ENCODE measurements around the gene CHCHD6. TPM values are rescaled to one million over a fixed set of nuclear protein-coding genes. Genes with fewer than 3 reads are reported as not detected.

Gene CHCHD6
- total and polyA plus RNA-seq, 2 donors from 2014 or later: 10.7 to 35.2 TPM

DNA sequence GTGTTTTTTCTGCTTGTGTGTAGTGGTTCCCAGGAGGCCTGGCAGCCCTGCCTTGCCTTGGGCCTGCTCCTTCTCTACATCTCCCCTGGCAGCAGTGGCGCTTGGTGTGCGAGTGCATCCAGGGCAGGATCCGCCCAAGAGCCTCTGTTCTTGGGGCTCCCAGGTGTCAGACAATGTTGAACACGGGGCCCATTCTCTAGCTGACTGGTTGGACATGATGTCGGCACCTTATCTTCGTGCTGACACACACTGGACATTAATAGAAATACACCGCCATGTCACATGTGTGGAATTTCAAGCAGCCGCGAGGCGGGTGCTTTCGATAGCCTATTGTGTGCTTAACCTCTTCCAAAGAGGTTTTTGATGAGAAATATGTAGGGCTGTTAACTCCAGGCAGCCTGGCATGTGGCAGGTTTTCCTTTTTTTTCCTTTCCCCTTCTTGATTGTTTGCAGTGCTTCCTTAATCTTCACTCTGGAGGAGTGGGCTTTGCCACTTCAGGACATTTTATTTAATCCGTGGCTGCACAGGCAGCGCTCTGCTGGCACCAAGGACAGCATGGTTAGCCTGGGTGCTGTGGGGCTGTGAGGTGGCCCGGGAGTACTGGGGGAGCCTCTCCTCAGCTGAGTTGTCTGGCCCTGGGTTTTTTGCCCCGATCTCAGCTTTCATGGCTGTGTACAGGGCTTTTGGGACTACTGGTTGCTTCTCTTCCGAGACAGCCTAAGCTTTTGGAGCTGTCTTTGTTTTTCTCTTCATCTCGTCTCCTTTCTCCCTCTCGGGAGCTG lies 42.5 kb downstream of the CHCHD6 start:
- H3K36me3 ChIP-seq (ENCODE audit: control insufficient read depth in 2 of 3, insufficient read depth in 3 of 3, low read length in 3 of 3): no peaks in the 10 kb centered on the region
- H3K9me3 ChIP-seq (ENCODE audit: control insufficient read depth in 2 of 3, insufficient read depth in 1 of 3, low read length in 3 of 3): no peaks in the 10 kb centered on the region
- intact Hi-C loops (cut with DNase I): no loop called here

DNA sequence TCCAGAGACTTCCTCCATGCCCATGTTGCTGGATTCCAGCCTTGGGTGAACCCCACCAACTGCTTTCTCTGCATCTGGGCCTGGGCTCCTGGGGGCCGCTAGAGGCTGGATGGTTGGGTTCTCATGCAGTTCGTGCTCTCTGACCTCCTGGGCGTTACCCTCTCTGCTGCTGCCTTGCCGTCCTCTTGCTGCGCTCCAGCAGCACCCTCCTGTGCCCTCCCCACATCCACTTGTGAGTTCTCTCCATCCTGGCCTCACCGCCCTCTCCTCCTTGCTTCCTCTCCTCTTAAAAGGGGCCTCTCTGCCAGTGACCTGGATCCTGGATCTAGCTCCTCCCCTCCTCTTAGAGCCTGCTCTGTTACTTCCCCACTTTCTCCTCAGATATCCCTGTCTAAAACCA lies 43.7 kb downstream of the CHCHD6 start:
- no peak overlapping the region for H3K27ac ChIP-seq (ENCODE audit: low read depth in 2 of 2, low read length in 2 of 2)
- DNase-seq (no peak), FAIRE-seq (no peak)
- intact Hi-C loops (cut with DNase I): no loop called here
- peaks cover 0 to 7% (median 4%) of the 10 kb centered on the region in 3 donors for H3K4me1 ChIP-seq (ENCODE audit: control insufficient read depth in 2 of 3, insufficient read depth in 2 of 3, low read depth in 1 of 3, low read length in 3 of 3)
- H3K27me3 ChIP-seq (ENCODE audit: control insufficient read depth, insufficient read depth, low read length): no peaks in the 10 kb centered on the region
- no peaks in the 10 kb centered on the region for H3K9me3 ChIP-seq (ENCODE audit: control insufficient read depth in 2 of 3, insufficient read depth in 1 of 3, low read length in 3 of 3)
- no peak overlapping the region for H3K9ac ChIP-seq (ENCODE audit: low read length in 3 of 3)
- no peaks in the 10 kb centered on the region for H3K36me3 ChIP-seq (ENCODE audit: control insufficient read depth in 2 of 3, insufficient read depth in 3 of 3, low read length in 3 of 3)
- TF ChIP-seq, protein P1, sequence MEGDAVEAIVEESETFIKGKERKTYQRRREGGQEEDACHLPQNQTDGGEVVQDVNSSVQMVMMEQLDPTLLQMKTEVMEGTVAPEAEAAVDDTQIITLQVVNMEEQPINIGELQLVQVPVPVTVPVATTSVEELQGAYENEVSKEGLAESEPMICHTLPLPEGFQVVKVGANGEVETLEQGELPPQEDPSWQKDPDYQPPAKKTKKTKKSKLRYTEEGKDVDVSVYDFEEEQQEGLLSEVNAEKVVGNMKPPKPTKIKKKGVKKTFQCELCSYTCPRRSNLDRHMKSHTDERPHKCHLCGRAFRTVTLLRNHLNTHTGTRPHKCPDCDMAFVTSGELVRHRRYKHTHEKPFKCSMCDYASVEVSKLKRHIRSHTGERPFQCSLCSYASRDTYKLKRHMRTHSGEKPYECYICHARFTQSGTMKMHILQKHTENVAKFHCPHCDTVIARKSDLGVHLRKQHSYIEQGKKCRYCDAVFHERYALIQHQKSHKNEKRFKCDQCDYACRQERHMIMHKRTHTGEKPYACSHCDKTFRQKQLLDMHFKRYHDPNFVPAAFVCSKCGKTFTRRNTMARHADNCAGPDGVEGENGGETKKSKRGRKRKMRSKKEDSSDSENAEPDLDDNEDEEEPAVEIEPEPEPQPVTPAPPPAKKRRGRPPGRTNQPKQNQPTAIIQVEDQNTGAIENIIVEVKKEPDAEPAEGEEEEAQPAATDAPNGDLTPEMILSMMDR (IDR thresholded peaks at IDR 0.05; ENCODE audit: borderline replicate concordance, extremely low read depth, insufficient read depth): no peak
- H3K4me3 ChIP-seq (ENCODE audit: low read length in 3 of 3): no peak overlapping the region

More for the DNA sequence above, 42.5 kb downstream of the CHCHD6 start:
- H3K27me3 ChIP-seq (ENCODE audit: control insufficient read depth, insufficient read depth, low read length): no peaks in the 10 kb centered on the region
- TF ChIP-seq, protein P1 (IDR thresholded peaks at IDR 0.05; ENCODE audit: borderline replicate concordance, extremely low read depth, insufficient read depth): no peak
- H3K4me3 ChIP-seq (ENCODE audit: low read length in 3 of 3): no peak overlapping the region
- H3K27ac ChIP-seq (ENCODE audit: low read depth in 2 of 2, low read length in 2 of 2): no peak overlapping the region
- no peak overlapping the region for H3K9ac ChIP-seq (ENCODE audit: low read length in 3 of 3)
- FAIRE-seq: no peak
- DNase-seq: peak in 2 of 5 donors; percentile 17 to 55
- H3K4me1 ChIP-seq (ENCODE audit: control insufficient read depth in 2 of 3, insufficient read depth in 2 of 3, low read depth in 1 of 3, low read length in 3 of 3): peaks cover 0 to 7% (median 4%) of the 10 kb centered on the region in 3 donors

DNA sequence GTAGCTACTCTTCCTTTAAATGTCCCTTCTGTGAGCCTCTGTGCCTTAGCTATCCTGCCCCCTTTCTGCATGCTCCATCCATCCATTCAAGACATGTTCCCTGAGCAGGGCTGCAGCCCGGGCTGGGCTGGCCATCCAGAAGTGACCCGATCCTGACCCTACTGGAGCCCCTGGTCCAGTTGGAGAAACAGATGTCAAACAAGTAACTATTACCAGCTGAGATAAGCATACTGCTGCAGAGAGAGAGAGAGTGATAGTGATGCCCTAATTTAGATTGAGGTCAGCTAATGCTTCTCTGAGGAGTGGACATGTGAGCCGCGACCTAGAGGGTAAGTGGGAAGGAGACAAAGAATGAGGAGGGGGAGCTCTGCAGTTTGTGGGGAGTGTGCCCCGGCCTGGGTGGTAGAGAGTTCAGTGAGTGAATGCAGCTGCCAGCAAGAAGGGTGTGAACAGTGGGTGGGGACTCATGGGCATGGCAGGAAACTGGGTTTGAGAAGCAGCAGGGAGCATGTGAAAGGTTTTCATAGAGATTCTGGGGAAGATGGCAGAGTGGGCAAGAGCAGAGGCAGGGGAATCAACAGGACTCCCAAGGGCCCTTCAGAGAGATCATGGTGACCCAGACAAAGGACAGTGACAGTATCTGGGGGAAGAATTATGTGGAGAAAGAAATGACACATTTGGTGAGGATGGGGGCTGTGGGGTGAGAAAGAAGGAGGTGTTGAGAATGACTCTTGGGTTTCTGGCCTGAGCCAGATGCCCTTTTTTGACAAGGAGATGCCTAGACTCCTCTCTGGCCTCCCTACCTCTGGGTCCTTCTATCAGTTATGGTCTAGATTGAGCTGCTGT lies 44.9 kb downstream of the CHCHD6 start:
- Histone ChIP-seq H3K27me3 (ENCODE audit: control insufficient read depth, insufficient read depth, low read length) (no peaks in the 10 kb centered on the region), H3K9me3 (ENCODE audit: control insufficient read depth in 2 of 3, insufficient read depth in 1 of 3, low read length in 3 of 3) (no peaks in the 10 kb centered on the region), H3K9ac (ENCODE audit: low read length in 3 of 3) (no peak overlapping the region), H3K27ac (ENCODE audit: low read depth in 2 of 2, low read length in 2 of 2) (no peak overlapping the region), H3K36me3 (ENCODE audit: control insufficient read depth in 2 of 3, insufficient read depth in 3 of 3, low read length in 3 of 3) (no peaks in the 10 kb centered on the region), H3K4me3 (ENCODE audit: low read length in 3 of 3) (no peak overlapping the region), H3K4me1 (ENCODE audit: control insufficient read depth in 2 of 3, insufficient read depth in 2 of 3, low read depth in 1 of 3, low read length in 3 of 3) (peaks cover 0 to 7% (median 4%) of the 10 kb centered on the region in 3 donors)
- DNase-seq (no peak), FAIRE-seq (no peak)
- TF ChIP-seq, protein P1 (IDR thresholded peaks at IDR 0.05; ENCODE audit: borderline replicate concordance, extremely low read depth, insufficient read depth): no peak
- intact Hi-C loops (cut with DNase I): no loop called here

Data from kidney (tissue), 14 donors.